Ishikawa (cell line): ENCODE measurements around the gene MAP4K5.
A peak's percentile ranks its signal among the peaks of the same experiment; 100 is the strongest.

Source experiments
- CEBPB ChIP-seq: IDR thresholded peaks from 2 replicates; pipeline ENCODE4 v1.6.1; 2012
- CREB1 ChIP-seq: IDR thresholded peaks from 2 replicates; pipeline ENCODE4 v1.6.1; 2012; ENCODE audit warnings: low read depth
- EGR1 ChIP-seq: IDR thresholded peaks from 2 replicates; pipeline ENCODE4 v1.6.1; 2012
- EP300 ChIP-seq: IDR thresholded peaks from 2 replicates; pipeline ENCODE4 v1.6.1; 2012; ENCODE audit warnings: borderline replicate concordance
- FOXM1 ChIP-seq: IDR thresholded peaks from 2 replicates; pipeline ENCODE4 v1.6.1; 2012; ENCODE audit warnings: low read depth, borderline replicate concordance
- MAX ChIP-seq: IDR thresholded peaks from 2 replicates; pipeline ENCODE4 v1.6.1; 2012
- NFIC ChIP-seq: IDR thresholded peaks from 2 replicates; pipeline ENCODE4 v1.6.1; 2012
- RAD21 ChIP-seq: IDR thresholded peaks from 2 replicates; pipeline ENCODE4 v1.6.1; 2012; ENCODE audit warnings: low read depth
- TAF1 ChIP-seq: IDR thresholded peaks from 2 replicates; pipeline ENCODE4 v1.6.1; 2012; ENCODE audit warnings: low read depth, mild to moderate bottlenecking
- TCF12 ChIP-seq: IDR thresholded peaks from 2 replicates; pipeline ENCODE4 v1.6.1; 2012; ENCODE audit warnings: low read depth
- TEAD4 ChIP-seq: IDR thresholded peaks from 2 replicates; pipeline ENCODE4 v1.6.1; 2012
- USF1 ChIP-seq: IDR thresholded peaks from 2 replicates; pipeline ENCODE4 v1.6.1; 2012
- YY1 ChIP-seq: IDR thresholded peaks from 2 replicates; pipeline ENCODE4 v1.6.1; 2012; ENCODE audit warnings: low read depth
- ZBTB7A ChIP-seq: IDR thresholded peaks from 2 replicates; pipeline ENCODE4 v1.6.1; 2012; ENCODE audit warnings: low read depth
- TF ChIP-seq, protein P1 (sequence below): IDR thresholded peaks from 2 replicates; pipeline ENCODE4 v1.6.1; 2012; ENCODE audit warnings: low read depth, mild to moderate bottlenecking

The MAP4K5 gene

GRCh38 chr14:50534416-50534815 lies 2.0 kb upstream of the MAP4K5 start:
- TF ChIP-seq TCF12 (no peak), MAX (no peak), EGR1 (no peak), USF1 (no peak), FOXM1 (no peak), TAF1 (no peak), CREB1 (no peak), CEBPB (no peak), TEAD4 (no peak), NFIC (no peak), ZBTB7A (no peak)
- TF ChIP-seq, protein P1, sequence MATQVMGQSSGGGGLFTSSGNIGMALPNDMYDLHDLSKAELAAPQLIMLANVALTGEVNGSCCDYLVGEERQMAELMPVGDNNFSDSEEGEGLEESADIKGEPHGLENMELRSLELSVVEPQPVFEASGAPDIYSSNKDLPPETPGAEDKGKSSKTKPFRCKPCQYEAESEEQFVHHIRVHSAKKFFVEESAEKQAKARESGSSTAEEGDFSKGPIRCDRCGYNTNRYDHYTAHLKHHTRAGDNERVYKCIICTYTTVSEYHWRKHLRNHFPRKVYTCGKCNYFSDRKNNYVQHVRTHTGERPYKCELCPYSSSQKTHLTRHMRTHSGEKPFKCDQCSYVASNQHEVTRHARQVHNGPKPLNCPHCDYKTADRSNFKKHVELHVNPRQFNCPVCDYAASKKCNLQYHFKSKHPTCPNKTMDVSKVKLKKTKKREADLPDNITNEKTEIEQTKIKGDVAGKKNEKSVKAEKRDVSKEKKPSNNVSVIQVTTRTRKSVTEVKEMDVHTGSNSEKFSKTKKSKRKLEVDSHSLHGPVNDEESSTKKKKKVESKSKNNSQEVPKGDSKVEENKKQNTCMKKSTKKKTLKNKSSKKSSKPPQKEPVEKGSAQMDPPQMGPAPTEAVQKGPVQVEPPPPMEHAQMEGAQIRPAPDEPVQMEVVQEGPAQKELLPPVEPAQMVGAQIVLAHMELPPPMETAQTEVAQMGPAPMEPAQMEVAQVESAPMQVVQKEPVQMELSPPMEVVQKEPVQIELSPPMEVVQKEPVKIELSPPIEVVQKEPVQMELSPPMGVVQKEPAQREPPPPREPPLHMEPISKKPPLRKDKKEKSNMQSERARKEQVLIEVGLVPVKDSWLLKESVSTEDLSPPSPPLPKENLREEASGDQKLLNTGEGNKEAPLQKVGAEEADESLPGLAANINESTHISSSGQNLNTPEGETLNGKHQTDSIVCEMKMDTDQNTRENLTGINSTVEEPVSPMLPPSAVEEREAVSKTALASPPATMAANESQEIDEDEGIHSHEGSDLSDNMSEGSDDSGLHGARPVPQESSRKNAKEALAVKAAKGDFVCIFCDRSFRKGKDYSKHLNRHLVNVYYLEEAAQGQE, result no peak

GRCh38 chr14:50533806-50534205 lies 1.4 kb upstream of the MAP4K5 start:
- TF ChIP-seq ZBTB7A (no peak), USF1 (no peak), MAX (no peak), RAD21 (no peak), TCF12 (no peak), EGR1 (no peak)
- TF ChIP-seq, protein P1, result no peak

DNA sequence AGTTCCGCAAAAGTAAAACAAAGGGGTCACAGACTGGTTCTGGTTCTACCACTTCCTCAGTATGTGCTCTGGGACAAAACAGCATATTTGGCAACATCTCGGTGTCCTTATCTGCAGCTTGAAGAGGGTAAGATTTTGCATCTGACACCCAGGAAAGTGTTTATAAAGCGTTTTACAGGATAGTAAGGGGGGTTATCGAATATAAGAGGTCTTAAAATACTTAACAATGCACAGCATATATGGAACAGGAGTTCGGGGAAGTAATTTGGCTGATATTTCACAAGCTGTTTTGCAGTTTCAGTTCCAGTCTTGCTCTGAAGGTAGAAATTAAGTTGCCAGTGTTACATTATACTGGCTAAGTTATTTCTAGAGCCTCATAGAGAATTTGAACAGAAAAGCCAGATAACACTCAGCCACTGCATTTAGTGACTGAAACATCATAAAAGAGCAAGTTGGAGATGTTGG lies 904 bp upstream of the MAP4K5 start:
- no peak for TF ChIP-seq RAD21

DNA sequence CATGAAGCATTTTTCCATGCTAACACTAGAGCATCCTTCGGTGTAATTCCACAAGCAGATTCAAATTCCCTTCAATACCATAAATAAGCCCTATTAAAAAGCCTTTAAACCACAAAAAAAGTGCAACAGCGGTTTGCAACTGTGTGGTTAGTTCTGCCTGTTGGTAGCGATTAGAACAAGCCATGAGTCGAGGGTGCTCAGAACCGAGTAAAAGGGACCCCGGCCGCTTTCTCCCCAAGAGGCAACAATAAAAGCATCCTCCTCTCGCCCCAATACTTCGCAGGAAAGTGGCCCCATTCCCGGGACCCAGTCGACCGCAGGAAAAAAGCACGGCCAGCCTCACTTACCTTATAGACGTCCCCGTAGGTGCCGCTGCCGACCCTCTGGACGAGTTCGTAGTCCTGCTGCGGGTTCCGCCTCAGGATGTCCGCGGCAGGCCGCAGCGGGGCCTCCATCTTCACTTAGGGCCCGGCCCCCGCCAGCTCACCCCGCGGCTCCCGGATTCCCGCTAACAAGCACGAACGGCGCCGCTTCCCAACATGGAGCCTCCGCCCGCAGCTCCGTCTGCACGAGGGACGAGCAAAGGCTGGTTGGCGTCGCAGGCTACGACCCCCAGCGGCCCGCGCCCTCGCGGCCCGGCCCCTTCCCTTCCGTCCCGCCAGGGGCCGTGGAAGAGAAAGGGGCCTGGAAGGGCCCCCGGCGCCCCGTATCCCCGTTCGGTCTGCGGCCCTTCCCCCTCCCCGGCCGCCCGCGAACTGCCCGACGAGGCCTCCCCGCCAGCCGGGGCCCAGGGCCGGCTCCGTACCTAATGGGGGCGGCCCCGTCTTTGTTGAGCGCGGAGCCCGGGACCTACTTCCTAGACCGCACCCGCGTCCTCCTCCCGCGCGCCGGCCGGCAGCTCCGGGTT lies 521 bp downstream of the MAP4K5 start:
- peak; percentile 64 for TF ChIP-seq MAX
- no peak for TF ChIP-seq USF1
- TF ChIP-seq TCF12, result no peak; the same call in 1 of the 2 replicates
- TF ChIP-seq CREB1, result no peak
- TF ChIP-seq, protein P1, result no peak
- TF ChIP-seq FOXM1, result no peak; the same call in 1 of the 2 replicates
- no peak for TF ChIP-seq EGR1
- TF ChIP-seq CEBPB, result no peak
- TF ChIP-seq NFIC, result no peak
- TF ChIP-seq TAF1, result 0 out of 2 replicates have a peak, but pooled peaks have one; percentile 26
- no peak; the same call in 1 of the 2 replicates for TF ChIP-seq ZBTB7A
- no peak for TF ChIP-seq EP300
- TF ChIP-seq RAD21, result no peak
- TF ChIP-seq TEAD4, result no peak
- TF ChIP-seq YY1, result peak; percentile 42
